Ishikawa (cell line): ENCODE data around the gene CCDC61.

Source experiments
- CEBPB ChIP-seq: IDR thresholded peaks from 2 replicates; pipeline ENCODE4 v1.6.1; 2012
- CREB1 ChIP-seq: IDR thresholded peaks from 2 replicates; pipeline ENCODE4 v1.6.1; 2012; ENCODE audit warnings: low read depth
- EGR1 ChIP-seq: IDR thresholded peaks from 2 replicates; pipeline ENCODE4 v1.6.1; 2012
- EP300 ChIP-seq: IDR thresholded peaks from 2 replicates; pipeline ENCODE4 v1.6.1; 2012; ENCODE audit warnings: borderline replicate concordance
- FOXM1 ChIP-seq: IDR thresholded peaks from 2 replicates; pipeline ENCODE4 v1.6.1; 2012; ENCODE audit warnings: low read depth, borderline replicate concordance
- NFIC ChIP-seq: IDR thresholded peaks from 2 replicates; pipeline ENCODE4 v1.6.1; 2012
- RAD21 ChIP-seq: IDR thresholded peaks from 2 replicates; pipeline ENCODE4 v1.6.1; 2012; ENCODE audit warnings: low read depth
- TAF1 ChIP-seq: IDR thresholded peaks from 2 replicates; pipeline ENCODE4 v1.6.1; 2012; ENCODE audit warnings: low read depth, mild to moderate bottlenecking
- TCF12 ChIP-seq: IDR thresholded peaks from 2 replicates; pipeline ENCODE4 v1.6.1; 2012; ENCODE audit warnings: low read depth
- TEAD4 ChIP-seq: IDR thresholded peaks from 2 replicates; pipeline ENCODE4 v1.6.1; 2012
- YY1 ChIP-seq: IDR thresholded peaks from 2 replicates; pipeline ENCODE4 v1.6.1; 2012; ENCODE audit warnings: low read depth
- ZBTB7A ChIP-seq: IDR thresholded peaks from 2 replicates; pipeline ENCODE4 v1.6.1; 2012; ENCODE audit warnings: low read depth
- TF ChIP-seq, protein P1 (sequence below): IDR thresholded peaks from 2 replicates; pipeline ENCODE4 v1.6.1; 2012
- TF ChIP-seq, protein P2 (sequence below): IDR thresholded peaks from 2 replicates; pipeline ENCODE4 v1.6.1; 2012
- TF ChIP-seq, protein P3 (sequence below): IDR thresholded peaks from 2 replicates; pipeline ENCODE4 v1.6.1; 2012; ENCODE audit warnings: low read depth, mild to moderate bottlenecking

CCDC61 gene

DNA sequence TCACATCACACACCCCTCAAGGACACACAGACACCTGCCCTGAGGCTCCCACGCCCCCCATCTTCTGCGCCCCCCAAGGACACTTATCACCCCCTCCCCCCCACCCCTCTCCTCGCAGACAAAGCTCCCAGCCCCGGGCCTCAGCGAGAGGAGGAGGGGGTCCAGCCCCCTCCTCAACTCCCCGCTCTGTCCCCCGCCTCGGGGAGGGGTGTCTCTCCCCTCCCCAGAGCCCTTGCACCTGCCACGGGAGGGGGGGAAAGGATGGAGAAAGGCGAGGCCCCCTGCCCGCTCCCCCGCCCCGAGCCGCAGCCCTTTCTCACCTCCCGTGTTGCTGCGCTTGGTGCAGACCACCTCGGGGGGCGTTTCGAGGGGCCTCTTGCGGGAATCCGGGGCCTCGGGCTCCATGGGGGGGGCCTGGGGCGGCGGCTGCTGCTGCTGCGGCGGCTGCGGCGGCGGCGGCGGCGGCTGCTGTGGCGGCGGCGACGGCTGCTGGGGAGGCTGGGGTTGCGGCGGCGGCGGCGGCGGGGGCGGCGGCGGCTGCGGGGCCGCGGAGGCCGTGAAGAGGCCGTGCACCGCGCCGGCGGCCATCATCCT is 22.2 kb upstream of the CCDC61 start:
- TF ChIP-seq, protein P1, sequence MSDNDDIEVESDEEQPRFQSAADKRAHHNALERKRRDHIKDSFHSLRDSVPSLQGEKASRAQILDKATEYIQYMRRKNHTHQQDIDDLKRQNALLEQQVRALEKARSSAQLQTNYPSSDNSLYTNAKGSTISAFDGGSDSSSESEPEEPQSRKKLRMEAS = no peak
- no peak for TF ChIP-seq FOXM1
- TF ChIP-seq YY1 = no peak
- no peak for TF ChIP-seq TEAD4
- no peak for TF ChIP-seq CEBPB
- TF ChIP-seq, protein P2, sequence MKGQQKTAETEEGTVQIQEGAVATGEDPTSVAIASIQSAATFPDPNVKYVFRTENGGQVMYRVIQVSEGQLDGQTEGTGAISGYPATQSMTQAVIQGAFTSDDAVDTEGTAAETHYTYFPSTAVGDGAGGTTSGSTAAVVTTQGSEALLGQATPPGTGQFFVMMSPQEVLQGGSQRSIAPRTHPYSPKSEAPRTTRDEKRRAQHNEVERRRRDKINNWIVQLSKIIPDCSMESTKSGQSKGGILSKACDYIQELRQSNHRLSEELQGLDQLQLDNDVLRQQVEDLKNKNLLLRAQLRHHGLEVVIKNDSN = no peak
- no peak for TF ChIP-seq EGR1
- no peak for TF ChIP-seq EP300
- no peak for TF ChIP-seq RAD21
- no peak for TF ChIP-seq CREB1
- no peak for TF ChIP-seq NFIC
- no peak for TF ChIP-seq TAF1
- no peak for TF ChIP-seq TCF12
- TF ChIP-seq ZBTB7A = no peak
- TF ChIP-seq, protein P3, sequence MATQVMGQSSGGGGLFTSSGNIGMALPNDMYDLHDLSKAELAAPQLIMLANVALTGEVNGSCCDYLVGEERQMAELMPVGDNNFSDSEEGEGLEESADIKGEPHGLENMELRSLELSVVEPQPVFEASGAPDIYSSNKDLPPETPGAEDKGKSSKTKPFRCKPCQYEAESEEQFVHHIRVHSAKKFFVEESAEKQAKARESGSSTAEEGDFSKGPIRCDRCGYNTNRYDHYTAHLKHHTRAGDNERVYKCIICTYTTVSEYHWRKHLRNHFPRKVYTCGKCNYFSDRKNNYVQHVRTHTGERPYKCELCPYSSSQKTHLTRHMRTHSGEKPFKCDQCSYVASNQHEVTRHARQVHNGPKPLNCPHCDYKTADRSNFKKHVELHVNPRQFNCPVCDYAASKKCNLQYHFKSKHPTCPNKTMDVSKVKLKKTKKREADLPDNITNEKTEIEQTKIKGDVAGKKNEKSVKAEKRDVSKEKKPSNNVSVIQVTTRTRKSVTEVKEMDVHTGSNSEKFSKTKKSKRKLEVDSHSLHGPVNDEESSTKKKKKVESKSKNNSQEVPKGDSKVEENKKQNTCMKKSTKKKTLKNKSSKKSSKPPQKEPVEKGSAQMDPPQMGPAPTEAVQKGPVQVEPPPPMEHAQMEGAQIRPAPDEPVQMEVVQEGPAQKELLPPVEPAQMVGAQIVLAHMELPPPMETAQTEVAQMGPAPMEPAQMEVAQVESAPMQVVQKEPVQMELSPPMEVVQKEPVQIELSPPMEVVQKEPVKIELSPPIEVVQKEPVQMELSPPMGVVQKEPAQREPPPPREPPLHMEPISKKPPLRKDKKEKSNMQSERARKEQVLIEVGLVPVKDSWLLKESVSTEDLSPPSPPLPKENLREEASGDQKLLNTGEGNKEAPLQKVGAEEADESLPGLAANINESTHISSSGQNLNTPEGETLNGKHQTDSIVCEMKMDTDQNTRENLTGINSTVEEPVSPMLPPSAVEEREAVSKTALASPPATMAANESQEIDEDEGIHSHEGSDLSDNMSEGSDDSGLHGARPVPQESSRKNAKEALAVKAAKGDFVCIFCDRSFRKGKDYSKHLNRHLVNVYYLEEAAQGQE = no peak

DNA sequence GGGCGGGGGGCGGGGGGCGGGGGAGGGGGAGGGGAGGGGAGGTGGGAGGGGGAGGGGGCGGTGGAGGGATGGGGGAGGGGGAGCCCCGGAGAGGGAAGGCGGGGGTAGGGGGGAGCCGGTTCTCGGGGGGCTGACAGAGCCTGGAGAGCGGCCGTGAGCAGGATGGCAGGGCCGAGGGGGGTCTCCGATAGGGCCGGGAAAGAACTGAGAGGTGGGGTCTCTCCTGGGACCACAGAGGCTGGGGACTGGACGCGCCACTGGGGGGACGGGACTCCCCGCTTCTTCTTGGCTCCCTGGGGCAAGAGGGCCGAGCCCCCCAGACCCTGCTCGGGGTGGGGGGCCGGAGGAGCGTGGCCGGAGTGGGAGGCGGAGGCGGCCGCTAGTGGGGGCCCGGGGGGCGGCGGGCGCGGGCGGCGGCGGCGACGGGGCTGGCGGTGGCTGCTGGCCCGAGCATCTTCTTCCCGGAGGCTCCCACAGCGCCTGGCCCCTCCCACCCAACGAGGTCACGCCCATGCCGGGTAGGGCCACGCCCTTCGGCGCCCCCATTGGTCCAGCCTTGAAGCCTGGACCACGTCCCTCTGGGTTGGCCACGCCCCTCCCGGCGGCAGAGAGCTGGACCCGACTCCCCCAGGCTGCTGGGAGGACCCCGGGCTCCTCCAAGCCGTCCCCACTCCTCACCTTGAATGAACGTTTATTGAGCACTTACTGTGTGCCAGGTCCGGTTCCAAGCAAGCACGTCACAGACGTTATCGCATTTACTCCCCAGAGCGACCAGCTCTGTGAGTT is 21.5 kb upstream of the CCDC61 start, which contains the start of gene NOVA2:
TSS of gene NOVA2 (minus strand) at position 313 of the 786 bp plus-strand sequence. CDS start 514 bp downstream, outside the sequence.
- TF ChIP-seq NFIC = no peak

DNA sequence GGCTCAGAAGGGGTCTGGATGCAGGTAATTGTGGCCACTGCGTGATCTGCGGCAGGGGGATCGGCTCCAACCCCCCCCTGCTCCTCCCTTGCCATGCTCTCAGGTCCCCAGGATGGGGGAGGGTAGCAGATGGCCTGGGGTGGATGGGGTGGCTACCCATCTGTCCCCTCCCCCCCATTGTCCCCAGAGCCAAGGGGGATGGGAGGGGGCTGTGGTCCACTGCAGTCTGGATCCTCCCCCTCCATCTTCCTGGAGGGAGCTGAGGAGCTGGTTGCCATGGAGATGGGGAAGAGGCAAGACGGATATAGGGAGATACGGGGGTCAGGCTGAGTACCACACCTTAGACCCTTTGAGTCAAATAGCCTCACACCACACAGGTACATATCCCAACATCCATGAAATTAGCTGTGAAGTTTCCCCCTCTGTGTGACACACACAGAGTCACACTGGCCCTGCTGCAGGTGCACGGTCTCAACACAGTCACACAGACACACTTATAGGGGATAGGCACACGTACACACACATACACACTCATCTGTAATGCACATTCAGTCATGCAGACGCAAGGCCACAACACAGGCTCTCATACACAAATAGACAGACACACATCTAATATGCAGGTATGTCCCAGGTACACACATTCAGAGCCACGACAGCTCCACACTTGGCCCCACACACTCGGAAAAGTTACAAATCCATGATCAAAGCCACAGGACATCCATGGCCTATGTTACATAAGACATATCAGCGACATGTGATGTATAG is 19.8 kb upstream of the CCDC61 start:
- TF ChIP-seq ZBTB7A = no peak
- no peak for TF ChIP-seq YY1
- TF ChIP-seq CREB1 = no peak
- TF ChIP-seq, protein P1 = no peak
- TF ChIP-seq NFIC = no peak
- no peak for TF ChIP-seq TCF12
- TF ChIP-seq TAF1 = no peak
- no peak for TF ChIP-seq EP300
- TF ChIP-seq, protein P2 = no peak

DNA sequence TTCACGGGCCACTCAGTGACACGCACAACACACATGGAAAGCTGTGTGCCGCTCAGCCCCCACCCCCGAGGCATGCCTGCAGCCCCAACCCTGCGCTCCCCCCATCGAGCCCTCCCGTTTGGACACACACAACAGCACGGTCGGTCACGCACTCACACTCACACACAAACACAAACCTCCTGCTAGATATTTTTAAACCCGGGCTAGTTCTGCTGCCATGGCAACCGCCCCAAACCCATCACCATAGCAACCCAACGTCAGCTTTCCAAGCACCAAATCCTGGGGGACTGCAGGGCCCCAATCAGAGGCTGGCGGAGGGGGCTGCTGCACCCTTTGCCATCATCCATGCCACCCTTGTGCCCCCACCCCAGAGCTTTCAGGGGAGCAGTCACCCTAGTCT is 19.1 kb upstream of the CCDC61 start:
- no peak for TF ChIP-seq CEBPB
- TF ChIP-seq NFIC = no peak
- TF ChIP-seq, protein P3 = no peak
- TF ChIP-seq, protein P2 = no peak
- no peak for TF ChIP-seq TEAD4
- TF ChIP-seq FOXM1 = no peak
- no peak for TF ChIP-seq EGR1
- TF ChIP-seq ZBTB7A = no peak

DNA sequence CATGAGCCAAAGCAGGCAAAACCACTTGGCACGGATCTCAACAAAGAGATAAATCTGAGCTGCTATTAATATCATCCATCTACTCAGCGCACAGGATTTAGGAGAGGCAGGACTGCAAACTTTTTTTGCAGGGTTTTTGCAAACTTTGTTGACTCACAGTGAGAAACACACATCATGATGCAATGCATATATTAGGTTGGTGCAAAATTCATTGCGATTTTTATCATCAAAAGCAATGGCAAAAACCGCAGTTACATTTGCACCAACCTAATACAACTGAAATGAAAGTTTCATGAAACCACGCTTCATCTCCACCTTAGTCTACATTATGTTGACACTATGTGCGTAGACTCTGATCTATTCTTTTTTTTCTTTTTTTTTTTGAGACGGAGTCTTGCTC is 17.1 kb upstream of the CCDC61 start:
- TF ChIP-seq FOXM1 (no peak), YY1 (no peak), EGR1 (no peak), CEBPB (no peak), CREB1 (no peak), TAF1 (no peak), RAD21 (no peak), TEAD4 (no peak), NFIC (no peak), EP300 (no peak), ZBTB7A (no peak), TCF12 (no peak)
- TF ChIP-seq, protein P2 = no peak
- TF ChIP-seq, protein P1 = no peak
- TF ChIP-seq, protein P3 = no peak
